ENCODE data around the gene SMIM43.

Gene SMIM43

DNA sequence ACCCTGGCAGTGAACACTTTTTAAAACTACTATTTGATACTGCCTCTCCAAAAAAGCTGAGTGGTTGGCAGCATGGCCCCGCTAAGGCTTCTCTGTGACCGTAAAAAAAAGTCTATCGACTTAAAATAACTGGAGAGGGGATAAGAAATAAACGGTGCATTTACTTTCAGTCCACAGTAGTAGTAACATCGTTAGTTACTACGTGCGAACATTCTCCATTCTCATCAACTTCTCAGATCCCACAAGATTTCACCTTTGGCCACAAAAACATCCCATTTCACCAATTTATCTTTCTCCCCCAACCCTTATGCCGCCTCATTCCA lies 35.6 kb upstream of the SMIM43 start:
- H3K4me3 ChIP-seq (ENCODE audit: low read depth, low read length) = peak overlapping the region; percentile 88
- no peak for DNase-seq (ENCODE audit: low read depth)
- TF ChIP-seq, protein P1, sequence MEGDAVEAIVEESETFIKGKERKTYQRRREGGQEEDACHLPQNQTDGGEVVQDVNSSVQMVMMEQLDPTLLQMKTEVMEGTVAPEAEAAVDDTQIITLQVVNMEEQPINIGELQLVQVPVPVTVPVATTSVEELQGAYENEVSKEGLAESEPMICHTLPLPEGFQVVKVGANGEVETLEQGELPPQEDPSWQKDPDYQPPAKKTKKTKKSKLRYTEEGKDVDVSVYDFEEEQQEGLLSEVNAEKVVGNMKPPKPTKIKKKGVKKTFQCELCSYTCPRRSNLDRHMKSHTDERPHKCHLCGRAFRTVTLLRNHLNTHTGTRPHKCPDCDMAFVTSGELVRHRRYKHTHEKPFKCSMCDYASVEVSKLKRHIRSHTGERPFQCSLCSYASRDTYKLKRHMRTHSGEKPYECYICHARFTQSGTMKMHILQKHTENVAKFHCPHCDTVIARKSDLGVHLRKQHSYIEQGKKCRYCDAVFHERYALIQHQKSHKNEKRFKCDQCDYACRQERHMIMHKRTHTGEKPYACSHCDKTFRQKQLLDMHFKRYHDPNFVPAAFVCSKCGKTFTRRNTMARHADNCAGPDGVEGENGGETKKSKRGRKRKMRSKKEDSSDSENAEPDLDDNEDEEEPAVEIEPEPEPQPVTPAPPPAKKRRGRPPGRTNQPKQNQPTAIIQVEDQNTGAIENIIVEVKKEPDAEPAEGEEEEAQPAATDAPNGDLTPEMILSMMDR (IDR thresholded peaks at IDR 0.05; ENCODE audit: control insufficient read depth, extremely low read depth, insufficient read depth) = no peak

DNA sequence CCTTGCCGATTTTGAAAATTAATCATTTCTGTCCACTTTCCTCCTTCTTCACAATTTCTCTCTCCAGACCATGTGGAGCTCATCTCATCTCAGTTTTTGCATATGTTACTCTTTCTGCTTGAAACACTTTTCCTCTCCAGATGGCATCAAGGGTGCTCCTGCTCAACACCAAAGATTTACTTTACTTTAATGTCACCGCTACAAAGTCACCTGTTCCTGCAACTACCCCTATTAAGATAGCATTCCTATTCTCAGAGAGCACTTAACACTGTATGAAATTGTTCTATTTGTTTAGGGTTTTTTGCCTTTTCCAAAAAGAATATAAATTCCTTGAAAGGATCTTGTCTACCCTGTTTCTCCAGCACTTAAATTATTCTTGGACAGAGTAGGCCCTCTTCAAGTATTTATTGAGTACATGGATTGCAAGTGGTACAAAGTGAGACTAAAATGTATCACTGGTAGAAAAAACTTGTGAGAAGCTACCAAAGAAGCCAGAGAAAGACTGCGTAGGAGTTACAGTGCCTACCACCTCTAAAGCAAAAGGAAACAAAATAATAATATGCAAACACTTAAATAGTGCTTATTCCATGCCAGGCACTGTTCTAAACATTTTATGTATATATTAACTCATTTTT lies 35.0 kb upstream of the SMIM43 start:
- TF ChIP-seq, protein P1 (IDR thresholded peaks at IDR 0.05; ENCODE audit: control insufficient read depth, extremely low read depth, insufficient read depth) = no peak
- no peak for DNase-seq (ENCODE audit: low read depth)
- H3K4me3 ChIP-seq (ENCODE audit: low read depth, low read length) = no peak overlapping the region

DNA sequence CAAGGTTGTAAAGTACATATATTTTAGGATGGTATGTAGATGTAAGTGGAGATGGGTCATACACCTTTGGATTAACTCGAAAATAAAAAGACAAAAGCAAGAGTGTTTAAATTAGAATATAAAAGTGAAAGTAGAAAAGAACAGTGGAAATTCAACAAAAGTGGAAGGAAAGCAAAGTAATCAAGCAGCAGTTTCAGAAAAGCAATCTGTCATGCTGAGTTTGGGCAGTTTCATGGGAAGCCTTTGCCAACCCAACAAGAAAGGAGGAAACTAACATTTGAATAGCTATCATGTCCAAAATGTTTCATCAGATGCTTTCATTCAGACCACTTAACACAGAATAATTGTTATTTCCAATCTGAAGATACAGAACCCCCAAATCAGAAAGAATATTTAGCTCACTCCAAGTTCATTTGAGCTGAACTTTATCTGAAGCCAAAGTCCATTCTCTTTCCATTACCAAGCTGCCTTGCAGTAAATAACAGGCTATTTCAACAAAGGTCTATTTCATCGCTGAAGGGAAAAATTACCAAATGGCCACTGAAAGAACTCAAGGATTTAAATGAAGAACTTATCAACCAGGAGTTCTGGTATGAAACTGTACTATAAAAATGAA lies 34.4 kb upstream of the SMIM43 start:
- DNase-seq (ENCODE audit: low read depth) = no peak
- TF ChIP-seq, protein P1 (IDR thresholded peaks at IDR 0.05; ENCODE audit: control insufficient read depth, extremely low read depth, insufficient read depth) = no peak
- H3K4me3 ChIP-seq (ENCODE audit: low read depth, low read length) = no peak overlapping the region

DNA sequence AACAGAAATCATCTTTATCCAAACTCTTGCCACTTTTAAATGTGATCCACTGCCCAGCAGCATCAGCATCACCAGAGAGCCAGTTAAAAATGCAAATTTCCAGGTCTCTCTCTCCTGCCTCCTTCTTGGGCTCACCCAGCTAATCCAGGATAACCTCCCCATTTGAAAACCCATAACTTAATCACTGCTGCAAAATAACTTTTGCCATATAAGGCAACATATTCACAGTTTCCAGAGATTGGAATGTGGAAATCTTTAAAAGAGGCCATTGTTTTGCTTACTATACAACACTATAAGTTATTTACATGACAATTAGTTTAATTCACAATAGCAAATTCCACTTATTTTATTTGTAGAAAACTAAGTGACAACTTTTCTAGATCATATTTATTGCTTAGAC lies 31.3 kb upstream of the SMIM43 start:
- H3K4me3 ChIP-seq (ENCODE audit: low read depth, low read length) = no peak overlapping the region
- no peak for DNase-seq (ENCODE audit: low read depth)
- TF ChIP-seq, protein P1 (IDR thresholded peaks at IDR 0.05; ENCODE audit: control insufficient read depth, extremely low read depth, insufficient read depth) = no peak

DNA sequence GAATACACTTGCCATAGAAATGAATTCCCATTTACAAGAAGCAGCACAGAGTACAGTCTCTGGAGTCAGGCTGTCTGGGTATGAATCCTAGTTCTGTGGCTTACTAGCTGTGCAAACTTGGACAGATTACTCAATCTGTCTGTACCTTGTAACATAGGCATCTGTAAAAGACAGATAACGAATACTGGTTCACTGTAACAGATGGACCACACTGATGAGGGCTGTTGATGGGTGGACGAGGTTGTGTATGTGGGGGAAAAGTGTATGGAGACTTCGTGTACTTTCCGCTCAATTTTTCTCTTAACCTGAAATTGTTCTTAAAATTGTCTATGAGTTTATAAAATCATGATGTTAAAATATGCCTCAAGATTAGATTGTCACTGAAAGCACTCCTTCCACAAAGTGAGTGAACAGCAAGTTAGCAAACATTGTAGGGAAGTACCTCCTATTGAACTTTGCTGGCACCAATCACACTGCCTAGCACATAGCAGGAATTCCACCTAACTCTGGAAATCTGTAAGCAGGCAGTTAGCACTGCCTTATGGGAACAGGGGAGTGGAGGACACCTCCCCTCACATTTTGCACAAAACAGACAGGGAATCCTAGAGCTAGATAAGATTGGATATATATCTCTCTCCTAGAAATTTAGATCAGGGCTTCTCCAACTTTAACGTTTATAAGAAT lies 29.7 kb upstream of the SMIM43 start:
- no peak for DNase-seq (ENCODE audit: low read depth)
- TF ChIP-seq, protein P1 (IDR thresholded peaks at IDR 0.05; ENCODE audit: control insufficient read depth, extremely low read depth, insufficient read depth) = no peak
- H3K4me3 ChIP-seq (ENCODE audit: low read depth, low read length) = no peak overlapping the region

DNA sequence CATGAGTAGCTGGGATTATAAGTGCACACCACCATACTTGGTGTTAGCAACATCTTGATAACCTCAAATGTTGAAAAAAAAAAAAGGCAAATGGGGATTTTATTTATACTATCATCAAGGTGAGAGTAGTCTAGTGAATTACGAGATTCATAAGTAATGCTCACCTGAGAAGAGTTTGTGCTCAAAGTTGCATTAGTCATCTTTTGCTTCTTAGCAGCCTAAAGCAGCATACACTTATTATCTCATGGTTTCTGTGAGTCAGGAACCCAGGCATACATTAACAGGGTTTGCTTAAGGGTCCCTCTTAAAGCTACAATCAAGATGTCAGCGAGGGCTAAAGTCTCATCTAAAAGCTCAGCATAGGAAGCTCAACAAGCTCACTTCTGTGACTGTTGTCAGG lies 28.0 kb upstream of the SMIM43 start:
- H3K4me3 ChIP-seq (ENCODE audit: low read depth, low read length) = no peak overlapping the region
- no peak for DNase-seq (ENCODE audit: low read depth)
- TF ChIP-seq, protein P1 (IDR thresholded peaks at IDR 0.05; ENCODE audit: control insufficient read depth, extremely low read depth, insufficient read depth) = no peak
